Measurements from ENCODE around the gene PLEKHH2.
"Not testable (repeated sequence)": the region's sequence is repeated elsewhere in the genome, so short reads cannot be mapped to it uniquely, and the experiment has no call there.

PLEKHH2 gene

GRCh38 chr2:43637030-43637803 lies at the start of gene PLEKHH2:
Gene PLEKHH2, plus strand, starts transcription at chr2:43637260. Its CDS starts 7,414 bp downstream, at chr2:43644674.
- DNase-seq (ENCODE audit: low read depth) = peak; percentile 76

GRCh38 chr2:43592443-43592842 lies 44.6 kb upstream of the PLEKHH2 start:
- no peak for DNase-seq (ENCODE audit: low read depth)

- no peak for DNase-seq (ENCODE audit: low read depth)
Observed at GRCh38 chr2:43593254-43593653, 43.8 kb upstream of the PLEKHH2 start.

- DNase-seq (ENCODE audit: low read depth) = no peak
Observed at GRCh38 chr2:43594875-43595274, 42.2 kb upstream of the PLEKHH2 start.

- DNase-seq (ENCODE audit: low read depth) = peak; percentile 90
Observed at GRCh38 chr2:43595603-43596412, 41.3 kb upstream of the PLEKHH2 start, which contains the start of gene THADA. Gene THADA, minus strand, starts transcription at chr2:43596038. Its CDS starts 3,646 bp downstream, at chr2:43592392.

- DNase-seq (ENCODE audit: low read depth) = not testable (repeated sequence)
Observed at GRCh38 chr2:43600596-43600995, 36.5 kb upstream of the PLEKHH2 start.

GRCh38 chr2:43604674-43605073 lies 32.4 kb upstream of the PLEKHH2 start:
- DNase-seq (ENCODE audit: low read depth) = no peak

- no peak for DNase-seq (ENCODE audit: low read depth)
Observed at GRCh38 chr2:43605079-43605655, 31.9 kb upstream of the PLEKHH2 start.

- no peak for DNase-seq (ENCODE audit: low read depth)
Observed at GRCh38 chr2:43605851-43606250, 31.2 kb upstream of the PLEKHH2 start.

- no peak for DNase-seq (ENCODE audit: low read depth)
Observed at GRCh38 chr2:43609290-43609918, 27.7 kb upstream of the PLEKHH2 start.

GRCh38 chr2:43610361-43610760 lies 26.7 kb upstream of the PLEKHH2 start:
- DNase-seq (ENCODE audit: low read depth) = no peak

- DNase-seq (ENCODE audit: low read depth) = peak; percentile 44
Observed at GRCh38 chr2:43611987-43612894, 24.8 kb upstream of the PLEKHH2 start.

GRCh38 chr2:43612944-43613343 lies 24.1 kb upstream of the PLEKHH2 start:
- DNase-seq (ENCODE audit: low read depth) = no peak

GRCh38 chr2:43616967-43617680 lies 19.9 kb upstream of the PLEKHH2 start:
- no peak for DNase-seq (ENCODE audit: low read depth)

- DNase-seq (ENCODE audit: low read depth) = no peak
Observed at GRCh38 chr2:43619511-43619910, 17.5 kb upstream of the PLEKHH2 start.

- no peak for DNase-seq (ENCODE audit: low read depth)
Observed at GRCh38 chr2:43622931-43623451, 14.1 kb upstream of the PLEKHH2 start.

GRCh38 chr2:43631618-43632317 lies 5.3 kb upstream of the PLEKHH2 start:
- no peak for DNase-seq (ENCODE audit: low read depth)

- DNase-seq (ENCODE audit: low read depth) = no peak
Observed at GRCh38 chr2:43634604-43635306, 2.3 kb upstream of the PLEKHH2 start.

GRCh38 chr2:43636153-43636552 lies 907 bp upstream of the PLEKHH2 start:
- not testable (repeated sequence) for DNase-seq (ENCODE audit: low read depth)
